ENCODE data around the gene TCP11.
A peak's percentile ranks its signal among the peaks of the same experiment; 100 is the strongest.

Gene TCP11

GRCh38 chr6:35141007-35141655 lies at the start of gene TCP11:
TCP11 (minus strand) TSS chr6:35141339; CDS start chr6:35140870, 469 bp downstream.
- peak; percentile 68 for DNase-seq

GRCh38 chr6:35190306-35190705 lies 49.2 kb upstream of the TCP11 start:
- no peak for DNase-seq

- no peak for DNase-seq
These were observed 47.7 kb upstream of the TCP11 start for GRCh38 chr6:35188886-35189285.

- DNase-seq: no peak
These were observed 45.4 kb upstream of the TCP11 start for GRCh38 chr6:35186571-35186970.

GRCh38 chr6:35185971-35186370 lies 44.8 kb upstream of the TCP11 start:
- DNase-seq: peak; percentile 55

GRCh38 chr6:35185302-35185681 lies 44.2 kb upstream of the TCP11 start:
- peak; percentile 61 for DNase-seq

GRCh38 chr6:35184580-35185301 lies 43.6 kb upstream of the TCP11 start:
- DNase-seq: peak; percentile 8

- no peak for DNase-seq
These were observed 42.8 kb upstream of the TCP11 start for GRCh38 chr6:35183935-35184334.

- DNase-seq: no peak
These were observed 42.1 kb upstream of the TCP11 start for GRCh38 chr6:35183281-35183680.

- DNase-seq: no peak
These were observed 40.9 kb upstream of the TCP11 start for GRCh38 chr6:35181933-35182612.

- DNase-seq: no peak
These were observed 40.3 kb upstream of the TCP11 start for GRCh38 chr6:35181308-35181932.

GRCh38 chr6:35179901-35180535 lies 38.9 kb upstream of the TCP11 start:
- no peak for DNase-seq

GRCh38 chr6:35178932-35179832 lies 38.0 kb upstream of the TCP11 start:
- DNase-seq: no peak

GRCh38 chr6:35178012-35178411 lies 36.9 kb upstream of the TCP11 start:
- DNase-seq: no peak

GRCh38 chr6:35177596-35177995 lies 36.5 kb upstream of the TCP11 start:
- no peak for DNase-seq

- DNase-seq: no peak
These were observed 36.0 kb upstream of the TCP11 start for GRCh38 chr6:35177157-35177556.

GRCh38 chr6:35176301-35177024 lies 35.3 kb upstream of the TCP11 start:
- no peak for DNase-seq

GRCh38 chr6:35174501-35174900 lies 33.4 kb upstream of the TCP11 start:
- DNase-seq: no peak

- DNase-seq: no peak
These were observed 32.9 kb upstream of the TCP11 start for GRCh38 chr6:35174088-35174434.

GRCh38 chr6:35173427-35174087 lies 32.4 kb upstream of the TCP11 start:
- DNase-seq: no peak

- no peak for DNase-seq
These were observed 31.9 kb upstream of the TCP11 start for GRCh38 chr6:35173044-35173426.

All from activated effector memory CD4-positive, alpha-beta T cell treated with anti-CD3 and anti-CD28 coated beads, Interleukin-2, amount 50 U/mL, for 16 hours (primary cell).